NB4 (cell line): ENCODE measurements around the gene PLEKHG4B.

Experiments used
- MAX ChIP-seq: IDR thresholded peaks from 2 replicates; pipeline ENCODE4 v1.6.1; 2011; ENCODE audit warnings: low read depth, low read length
- MYC ChIP-seq: IDR thresholded peaks from 2 replicates; pipeline ENCODE4 v1.6.1; 2011; ENCODE audit warnings: low read depth, low read length
- POLR2A ChIP-seq: IDR thresholded peaks from 2 replicates; pipeline ENCODE4 v1.6.1; 2011; ENCODE audit warnings: mild to moderate bottlenecking; ENCODE audit not compliant: insufficient read length; ENCODE audit errors: extremely low read depth
- TF ChIP-seq, protein P1 (sequence below): IDR thresholded peaks from one replicate; pipeline ENCODE4 v1.5.1; 2012; ENCODE audit warnings: low read depth, low read length

- TF ChIP-seq POLR2A (no peak), MYC (no peak), MAX (no peak)
- TF ChIP-seq, protein P1, sequence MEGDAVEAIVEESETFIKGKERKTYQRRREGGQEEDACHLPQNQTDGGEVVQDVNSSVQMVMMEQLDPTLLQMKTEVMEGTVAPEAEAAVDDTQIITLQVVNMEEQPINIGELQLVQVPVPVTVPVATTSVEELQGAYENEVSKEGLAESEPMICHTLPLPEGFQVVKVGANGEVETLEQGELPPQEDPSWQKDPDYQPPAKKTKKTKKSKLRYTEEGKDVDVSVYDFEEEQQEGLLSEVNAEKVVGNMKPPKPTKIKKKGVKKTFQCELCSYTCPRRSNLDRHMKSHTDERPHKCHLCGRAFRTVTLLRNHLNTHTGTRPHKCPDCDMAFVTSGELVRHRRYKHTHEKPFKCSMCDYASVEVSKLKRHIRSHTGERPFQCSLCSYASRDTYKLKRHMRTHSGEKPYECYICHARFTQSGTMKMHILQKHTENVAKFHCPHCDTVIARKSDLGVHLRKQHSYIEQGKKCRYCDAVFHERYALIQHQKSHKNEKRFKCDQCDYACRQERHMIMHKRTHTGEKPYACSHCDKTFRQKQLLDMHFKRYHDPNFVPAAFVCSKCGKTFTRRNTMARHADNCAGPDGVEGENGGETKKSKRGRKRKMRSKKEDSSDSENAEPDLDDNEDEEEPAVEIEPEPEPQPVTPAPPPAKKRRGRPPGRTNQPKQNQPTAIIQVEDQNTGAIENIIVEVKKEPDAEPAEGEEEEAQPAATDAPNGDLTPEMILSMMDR, result no peak
Observed at GRCh38 chr5:187042-187431, 95.1 kb downstream of the PLEKHG4B start.
